Measurements from ENCODE around the gene WNT3A. TPM values are rescaled to one million over a fixed set of nuclear protein-coding genes. Genes with fewer than 3 reads are reported as not detected.

WNT3A gene
- total RNA-seq, 3 donors from 2014 or later = not detected

- ATAC-seq (no peak), DNase-seq (peak in 1 of 3 donors; percentile 9)
- Histone ChIP-seq H3K36me3 (ENCODE audit: low read depth) (no peaks in the 10 kb centered on the region), H3K4me1 (ENCODE audit: low read depth) (no peaks in the 10 kb centered on the region), H3K4me3 (no peak overlapping the region), H3K9me3 (no peaks in the 10 kb centered on the region)
- intact Hi-C loops (cut with DNase I, micrococcal nuclease) = no loop called here
- no peak for TF ChIP-seq CTCF (IDR thresholded peaks at IDR 0.05)
Observed at GRCh38 chr1:228020686-228021354, 14.0 kb downstream of the WNT3A start.

DNA sequence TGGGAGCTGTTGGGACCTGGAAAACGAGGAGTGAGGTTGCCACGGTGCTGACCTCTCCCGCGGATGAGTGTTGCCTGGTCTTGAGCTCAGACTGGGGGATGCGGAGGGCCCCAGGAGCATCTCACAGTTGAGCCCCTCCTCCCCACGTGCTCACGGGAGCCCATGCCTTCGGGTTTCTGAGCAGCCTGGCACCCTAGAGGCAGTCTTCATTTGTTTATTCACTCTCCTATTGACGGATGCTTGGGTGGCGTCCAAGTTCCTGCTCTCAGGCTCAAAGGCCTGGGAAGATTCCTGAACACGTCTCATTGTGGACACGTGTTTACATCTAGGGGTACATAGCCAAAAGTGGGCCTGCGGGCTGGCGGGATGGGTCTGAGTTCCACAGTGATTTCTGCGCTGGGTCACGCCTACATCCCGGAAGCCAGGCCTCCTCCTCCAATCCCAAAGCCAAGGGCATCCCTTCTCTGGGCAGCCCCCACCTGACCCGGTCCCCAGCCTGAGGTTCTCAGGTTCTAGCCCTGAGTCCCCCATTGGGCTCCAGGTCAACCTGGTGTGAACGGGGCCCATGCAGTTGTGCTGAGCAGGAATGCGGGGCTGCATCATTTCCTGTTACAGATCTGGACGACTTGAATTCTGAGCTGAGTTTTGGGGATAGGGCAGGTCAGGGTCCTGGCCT is 14.7 kb downstream of the WNT3A start:
- no peak for TF ChIP-seq CTCF (IDR thresholded peaks at IDR 0.05)
- ATAC-seq (no peak), DNase-seq (peak in 2 of 3 donors; percentile 5 to 25)
- no peaks in the 10 kb centered on the region for H3K36me3 ChIP-seq (ENCODE audit: low read depth)
- intact Hi-C loops (cut with DNase I, micrococcal nuclease) = no loop called here
- H3K4me3 ChIP-seq = no peak overlapping the region
- no peaks in the 10 kb centered on the region for H3K9me3 ChIP-seq
- H3K4me1 ChIP-seq (ENCODE audit: low read depth) = no peaks in the 10 kb centered on the region

GRCh38 chr1:228022571-228023293 is 15.9 kb downstream of the WNT3A start:
- no peak for TF ChIP-seq CTCF (IDR thresholded peaks at IDR 0.05)
- no peak overlapping the region for H3K4me3 ChIP-seq
- no peaks in the 10 kb centered on the region for H3K36me3 ChIP-seq (ENCODE audit: low read depth)
- H3K4me1 ChIP-seq (ENCODE audit: low read depth) = no peaks in the 10 kb centered on the region
- intact Hi-C loops (cut with DNase I, micrococcal nuclease) = no loop called here
- DNase-seq (peak in 2 of 3 donors; percentile 10 to 36), ATAC-seq (no peak)
- no peaks in the 10 kb centered on the region for H3K9me3 ChIP-seq

DNA sequence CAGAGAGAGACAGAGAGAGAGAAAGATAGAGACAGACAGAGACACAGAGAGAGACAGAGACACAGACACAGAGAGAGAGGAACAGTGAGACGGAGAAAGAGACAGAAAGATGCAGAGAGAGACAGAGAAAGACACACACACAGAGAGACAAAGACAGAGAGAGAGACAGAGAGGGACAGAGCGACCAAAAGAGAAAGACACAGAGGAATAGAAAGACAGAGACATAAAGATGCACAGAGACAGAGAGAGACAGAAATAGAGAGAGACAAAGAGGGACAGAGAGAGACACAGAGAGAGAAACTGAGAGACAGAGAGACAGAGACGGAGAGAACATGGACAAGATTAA is 16.5 kb downstream of the WNT3A start:
- intact Hi-C loops (cut with DNase I, micrococcal nuclease) = no loop called here
- Histone ChIP-seq H3K36me3 (ENCODE audit: low read depth) (no peaks in the 10 kb centered on the region), H3K9me3 (no peaks in the 10 kb centered on the region), H3K4me3 (no peak overlapping the region), H3K4me1 (ENCODE audit: low read depth) (no peaks in the 10 kb centered on the region)
- no peak for ATAC-seq
- no peak for TF ChIP-seq CTCF (IDR thresholded peaks at IDR 0.05)
- no peak for DNase-seq

GRCh38 chr1:228029281-228029680 is 22.5 kb downstream of the WNT3A start:
- ATAC-seq (no peak), DNase-seq (peak in 2 of 3 donors; percentile 7 to 15)
- H3K4me3 ChIP-seq = no peak overlapping the region
- H3K9me3 ChIP-seq = no peaks in the 10 kb centered on the region
- intact Hi-C loops (cut with DNase I, micrococcal nuclease) = no loop called here
- no peaks in the 10 kb centered on the region for H3K4me1 ChIP-seq (ENCODE audit: low read depth)
- TF ChIP-seq CTCF (IDR thresholded peaks at IDR 0.05) = no peak
- H3K36me3 ChIP-seq (ENCODE audit: low read depth) = no peaks in the 10 kb centered on the region
